GM18507 (cell line): ENCODE data around the gene DMD.
"Not testable (repeated sequence)": the region's sequence is repeated elsewhere in the genome, so short reads cannot be mapped to it uniquely, and the experiment has no call there.

Source experiments
- DNase-seq: peaks from one replicate; pipeline ENCODE4 v3.0.0; 2011; ENCODE audit warnings: low read depth; ENCODE audit not compliant: insufficient read length; ENCODE audit errors: extremely low spot score
- FAIRE-seq: peaks from 2 replicates; lab custom pipeline; 2011; peaks lifted over from hg19 to GRCh38; lab: Jason Lieb, UNC

Gene DMD

DNA sequence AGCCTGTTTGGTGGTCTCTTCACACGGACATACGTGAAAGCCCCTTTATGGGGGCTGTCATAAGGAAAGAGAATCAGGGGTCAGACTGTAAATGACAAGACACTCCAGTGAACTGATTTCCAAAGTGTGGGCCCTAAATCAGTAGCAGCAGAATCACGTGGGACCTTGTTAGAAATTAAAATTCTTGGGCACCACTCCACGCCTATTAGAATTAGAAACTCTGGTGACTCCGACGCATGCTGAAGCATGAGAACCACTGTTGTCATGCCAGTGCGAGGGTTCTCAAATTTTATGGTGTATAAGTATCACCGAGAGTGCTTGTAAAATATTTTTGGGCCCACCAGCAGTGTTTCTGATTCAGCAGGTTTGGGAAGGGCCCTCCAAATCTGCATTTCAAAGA is 672.8 kb downstream of the DMD start:
- FAIRE-seq: no peak
- no peak for DNase-seq

DNA sequence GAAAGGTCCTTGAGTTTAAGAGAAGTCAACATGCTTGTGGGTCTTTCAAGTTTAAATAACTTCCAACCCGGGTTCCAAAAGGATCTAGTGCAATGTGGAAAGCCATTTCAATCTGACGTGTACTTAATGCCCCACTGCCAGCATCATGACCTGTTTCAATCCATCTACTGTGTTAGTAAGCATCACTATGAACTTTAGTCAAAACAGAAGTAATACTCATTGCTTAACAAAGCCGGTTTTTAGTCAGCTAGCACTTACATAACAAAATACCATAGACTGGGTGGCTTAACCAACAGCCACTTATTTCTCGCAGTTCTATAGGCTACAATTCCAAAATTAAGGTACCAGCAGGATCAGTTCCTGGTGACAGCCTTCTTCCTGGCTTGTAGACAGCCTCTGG is 677.5 kb downstream of the DMD start:
- peak; percentile 26 for FAIRE-seq
- DNase-seq: no peak

DNA sequence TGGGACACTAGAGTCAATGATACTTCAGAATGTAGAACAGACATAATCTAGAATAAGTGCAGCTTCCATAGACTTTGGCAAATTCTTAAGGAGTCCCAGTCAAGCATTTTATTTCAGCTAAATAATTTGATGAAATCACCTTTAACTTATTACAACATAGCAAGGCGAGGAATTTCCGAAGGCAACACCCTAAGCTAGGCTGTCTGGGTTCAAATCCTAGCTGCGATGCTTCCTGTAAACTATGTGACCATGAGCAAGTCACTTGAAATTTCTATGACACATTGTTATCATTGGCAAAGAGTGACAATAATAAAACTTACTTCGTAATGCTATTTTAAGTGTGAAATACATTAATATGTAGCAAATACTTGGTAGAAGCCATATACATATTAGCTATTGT is 679.1 kb downstream of the DMD start:
- FAIRE-seq: no peak
- no peak for DNase-seq

DNA sequence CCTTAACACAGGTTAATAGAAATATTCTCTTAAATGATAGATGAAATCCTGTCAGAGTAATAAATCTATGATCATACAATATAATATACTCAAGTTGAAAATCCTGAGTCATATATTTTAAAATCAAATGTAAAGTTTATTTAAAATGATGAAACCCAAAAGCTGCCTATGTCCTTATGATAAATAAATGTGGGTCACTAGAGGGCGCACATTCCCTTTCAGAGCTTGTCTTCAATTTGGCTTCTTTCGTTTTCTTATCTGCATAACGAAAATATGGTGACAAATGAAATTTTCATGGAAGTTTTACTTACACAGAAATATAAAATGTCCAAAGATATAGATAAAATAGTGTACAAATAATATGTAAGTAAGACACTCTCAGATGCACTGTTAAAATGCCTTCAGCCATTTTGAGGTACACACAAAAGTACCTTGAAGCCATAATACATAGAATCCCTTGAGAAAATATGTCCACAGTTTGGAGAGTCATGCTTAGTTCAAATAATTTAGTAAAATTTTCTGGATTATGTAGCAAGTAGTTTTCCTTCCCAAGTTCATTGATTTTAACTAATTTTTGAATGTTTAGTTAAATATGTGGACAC is 680.4 kb downstream of the DMD start:
- no peak for DNase-seq
- peak; percentile 69 for FAIRE-seq

DNA sequence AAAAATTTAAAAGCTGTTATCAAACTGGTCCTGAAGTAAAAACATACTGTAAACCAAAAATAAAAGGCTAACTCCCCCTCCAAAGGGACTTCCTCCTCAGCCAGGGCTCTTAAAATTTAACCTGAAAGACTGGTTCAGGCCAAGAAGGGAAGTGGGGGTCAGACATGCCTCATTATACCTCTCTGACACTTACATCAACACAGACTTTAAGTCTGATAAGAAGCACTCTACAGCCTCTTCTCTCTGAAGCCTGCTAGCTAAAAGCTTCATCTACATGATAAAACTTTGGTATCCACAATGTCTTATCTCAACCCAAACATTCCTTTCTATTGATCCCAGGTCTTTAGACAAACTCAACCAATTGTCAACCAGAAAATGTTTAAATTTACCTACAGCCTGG is 682.9 kb downstream of the DMD start:
- FAIRE-seq, DNase-seq: not testable (repeated sequence)

DNA sequence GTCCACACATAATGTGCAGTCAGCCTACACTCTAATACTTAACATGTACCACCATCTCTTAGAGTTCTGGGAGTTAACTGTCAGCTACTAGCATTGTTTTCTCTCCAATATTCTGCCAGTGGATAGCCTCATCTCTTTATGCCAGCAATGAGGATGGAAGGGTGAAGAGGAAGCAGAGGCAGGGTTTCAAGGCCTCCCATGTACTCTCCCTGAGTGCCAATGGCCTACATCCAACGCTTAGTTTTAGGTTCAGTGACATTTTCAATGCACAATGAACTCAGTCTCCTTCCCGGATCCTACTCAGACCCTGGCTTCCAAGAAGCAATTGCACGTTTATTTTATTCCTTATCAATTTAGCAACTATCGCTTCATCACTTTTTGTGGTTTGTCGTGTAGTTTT is 686.1 kb downstream of the DMD start:
- FAIRE-seq (no peak), DNase-seq (no peak)

DNA sequence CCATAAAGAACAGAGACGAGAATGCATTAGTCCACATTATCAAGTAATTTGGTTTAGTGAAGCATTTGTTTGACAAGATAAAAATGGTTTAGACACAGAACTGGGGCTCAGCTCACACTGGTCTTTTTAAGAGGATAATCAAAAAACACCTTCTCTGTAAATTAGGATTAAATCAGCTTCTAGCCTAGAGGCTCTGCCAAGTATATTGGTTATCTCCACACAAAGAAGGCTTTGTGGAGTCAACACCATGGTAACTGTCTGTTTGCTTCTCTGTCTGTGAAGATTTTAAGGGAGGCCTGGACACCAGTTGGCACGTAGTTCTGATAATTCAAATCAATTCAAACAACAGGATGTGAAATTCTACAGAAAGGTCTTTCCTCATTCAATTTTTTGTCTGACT is 687.0 kb downstream of the DMD start:
- DNase-seq (no peak), FAIRE-seq (peak; percentile 36)

DNA sequence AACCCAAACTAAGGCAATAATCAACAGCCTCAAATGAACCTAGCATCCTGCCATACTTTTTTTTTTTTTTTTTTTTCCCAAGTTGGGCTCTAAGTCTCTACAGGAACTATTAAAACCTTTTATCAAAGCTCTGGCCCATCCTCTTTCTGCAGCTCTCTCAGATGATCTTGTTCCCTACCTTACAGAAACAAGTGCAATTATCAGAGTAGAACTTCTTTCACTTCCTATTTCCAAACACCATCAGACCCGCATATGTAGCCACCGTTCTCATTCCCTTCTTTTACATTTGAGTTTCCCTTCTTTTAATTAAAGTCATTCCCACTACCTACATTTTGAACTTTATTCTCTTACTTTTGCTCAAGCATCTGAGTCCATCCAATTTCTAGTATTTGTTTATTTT is 690.6 kb downstream of the DMD start:
- FAIRE-seq: no peak
- DNase-seq: no peak

DNA sequence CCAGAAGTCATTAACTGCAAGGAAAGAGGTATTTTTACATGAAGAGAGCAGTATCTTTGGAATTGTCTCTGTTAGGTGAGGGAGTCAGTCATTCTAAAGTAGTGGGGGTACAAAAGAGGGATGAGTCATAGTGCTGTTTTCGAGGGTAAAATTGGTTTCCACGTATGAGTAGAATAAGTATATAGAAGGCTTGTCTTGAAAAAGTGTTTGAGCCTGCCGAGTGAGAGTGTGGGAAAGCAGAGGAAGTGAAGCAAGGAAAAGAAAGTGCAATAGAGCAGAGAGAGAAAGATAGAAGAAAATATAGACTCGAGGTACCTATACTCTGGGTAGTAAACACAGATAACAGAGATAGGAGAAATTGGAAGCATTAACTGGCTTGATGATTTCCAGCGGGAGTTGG is 696.4 kb downstream of the DMD start:
- FAIRE-seq: no peak
- DNase-seq: no peak

DNA sequence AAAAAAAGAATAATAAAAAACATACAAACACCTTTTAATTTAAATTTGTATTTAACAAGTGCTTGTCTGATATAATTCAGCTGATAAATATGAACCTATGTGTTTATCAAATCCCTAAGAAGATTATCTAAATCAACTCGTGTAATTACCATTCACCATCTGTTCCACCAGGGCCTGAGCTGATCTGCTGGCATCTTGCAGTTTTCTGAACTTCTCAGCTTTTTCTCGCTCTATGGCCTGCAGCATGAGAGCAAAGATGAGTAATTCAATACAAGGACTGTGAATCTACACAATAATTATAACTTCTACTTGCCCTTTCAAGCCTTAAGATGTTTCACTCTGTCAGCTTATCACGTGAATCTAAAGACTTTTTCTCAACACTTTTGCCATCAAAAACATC is 709.7 kb downstream of the DMD start:
- FAIRE-seq (no peak), DNase-seq (no peak)

DNA sequence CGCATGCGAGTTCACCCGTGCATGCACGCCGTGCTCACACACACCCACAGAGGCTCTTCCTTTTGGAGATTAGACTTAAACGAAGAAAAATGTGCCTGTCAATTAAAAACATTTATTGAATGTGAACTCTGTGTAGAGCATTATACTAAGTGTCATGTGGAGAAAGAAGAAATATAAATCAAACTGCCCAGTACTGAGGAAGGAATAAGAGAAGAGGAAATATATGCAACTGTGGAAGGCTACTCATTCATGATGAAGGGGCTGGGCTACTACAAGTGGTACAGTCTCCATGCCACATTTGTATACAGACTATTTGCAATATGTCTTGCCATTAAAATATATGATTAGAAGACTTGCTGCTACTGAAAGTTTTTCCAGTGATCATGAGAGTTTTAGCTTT is 714.7 kb downstream of the DMD start:
- no peak for FAIRE-seq
- DNase-seq: no peak

DNA sequence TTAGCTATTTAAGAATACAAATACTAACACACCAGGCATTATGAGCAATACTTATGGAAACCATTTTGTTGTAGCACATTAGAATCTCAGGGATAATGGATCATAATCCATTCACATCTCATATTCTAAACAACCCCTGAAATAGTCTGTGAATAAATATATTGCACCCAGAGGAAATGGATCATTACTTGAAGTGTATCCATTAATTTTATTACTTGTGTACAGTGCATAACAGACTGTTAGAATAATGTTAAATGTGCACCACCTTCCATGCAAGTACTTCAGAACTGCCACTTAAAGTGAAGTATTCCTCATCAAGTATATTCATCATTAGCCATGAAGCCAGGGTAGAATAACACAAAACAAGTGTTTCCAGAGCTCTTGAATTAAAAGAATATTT is 715.5 kb downstream of the DMD start:
- DNase-seq: no peak
- no peak for FAIRE-seq

DNA sequence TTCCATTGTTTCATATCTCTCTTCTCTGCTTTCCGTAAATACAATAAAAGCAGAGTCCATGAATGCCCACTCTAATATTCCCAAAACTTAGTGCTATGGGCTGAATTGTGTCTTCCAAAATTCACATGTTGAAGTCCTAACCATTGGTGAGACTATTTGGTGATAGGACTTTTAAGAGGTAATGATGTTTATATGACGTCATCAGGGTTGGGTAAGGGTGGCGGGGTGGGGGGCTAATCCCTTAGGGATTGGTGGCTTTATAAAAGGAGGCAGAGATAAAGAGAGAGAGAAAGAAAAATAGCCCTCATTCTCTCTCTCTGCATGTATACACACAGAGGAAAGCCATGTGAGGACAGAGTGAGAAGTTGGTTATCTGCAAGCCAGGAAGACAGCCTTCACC is 722.2 kb downstream of the DMD start:
- DNase-seq (no peak), FAIRE-seq (no peak)

DNA sequence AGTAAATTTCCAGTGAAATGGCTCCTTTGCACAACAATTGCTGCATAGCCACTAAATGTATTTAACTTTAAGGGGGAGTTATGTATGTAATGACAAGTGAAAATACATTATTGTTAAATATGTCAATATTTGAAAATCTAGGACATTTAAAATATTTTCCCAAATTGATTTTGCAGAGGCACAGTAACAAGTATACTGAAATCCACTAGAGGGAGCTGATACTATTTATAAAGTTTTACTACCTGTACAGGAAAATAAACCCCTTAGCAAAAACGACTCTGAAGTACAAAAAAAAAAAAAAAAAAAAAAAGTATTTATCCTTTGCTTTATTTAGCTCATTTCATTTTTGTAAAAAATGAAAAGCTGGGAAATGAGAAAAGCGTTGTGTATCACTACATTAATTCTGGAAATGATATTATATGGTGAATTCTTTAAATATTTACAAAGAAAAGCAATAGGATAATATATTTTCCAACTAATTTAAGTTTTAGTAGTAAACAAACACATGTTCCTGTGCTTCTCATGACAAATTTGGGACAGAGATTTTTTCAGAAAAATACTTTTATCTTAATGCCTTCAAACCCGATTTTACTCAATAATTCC is 727.7 kb downstream of the DMD start:
- FAIRE-seq: no peak

DNA sequence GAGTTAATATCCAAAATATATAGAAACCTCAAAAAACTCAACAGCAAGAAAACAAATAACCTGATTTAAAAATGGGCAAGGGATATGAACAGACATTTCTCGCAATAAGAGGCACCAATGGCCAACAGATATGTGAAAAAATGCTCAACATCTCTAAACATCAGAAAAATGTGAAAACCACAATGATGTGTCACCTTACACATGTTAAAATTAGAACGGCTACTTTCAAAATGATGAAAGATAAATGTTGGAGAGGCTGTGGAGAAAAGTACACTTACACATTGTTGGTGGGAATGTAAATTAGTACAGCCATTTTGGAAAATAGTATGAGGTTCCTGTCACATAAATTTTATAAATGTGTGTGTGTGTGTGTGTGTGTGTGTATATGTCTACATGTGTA is 731.3 kb downstream of the DMD start:
- no peak for FAIRE-seq

More for the DNA sequence above, 727.7 kb downstream of the DMD start:
- DNase-seq: no peak

DNA sequence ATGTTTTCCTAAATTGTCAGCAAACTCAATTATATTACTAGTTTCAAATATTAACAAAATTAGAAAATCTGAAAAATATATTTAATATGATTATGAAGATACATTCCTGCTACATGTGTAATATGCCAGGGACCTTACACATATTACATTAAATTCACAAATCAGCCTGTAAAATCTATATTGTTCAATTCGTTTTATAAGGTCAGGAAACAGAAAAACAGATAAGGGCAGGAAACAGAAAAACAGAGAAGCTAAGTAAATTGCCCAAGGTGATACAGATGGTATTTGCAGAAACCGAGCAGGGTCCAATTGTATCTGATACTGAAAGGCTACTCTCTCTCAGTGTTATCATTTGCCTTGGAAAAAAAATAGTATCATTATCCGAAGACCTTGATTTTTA is 739.0 kb downstream of the DMD start:
- no peak for DNase-seq
- FAIRE-seq: no peak

More for the DNA sequence above, 731.3 kb downstream of the DMD start:
- no peak for DNase-seq

DNA sequence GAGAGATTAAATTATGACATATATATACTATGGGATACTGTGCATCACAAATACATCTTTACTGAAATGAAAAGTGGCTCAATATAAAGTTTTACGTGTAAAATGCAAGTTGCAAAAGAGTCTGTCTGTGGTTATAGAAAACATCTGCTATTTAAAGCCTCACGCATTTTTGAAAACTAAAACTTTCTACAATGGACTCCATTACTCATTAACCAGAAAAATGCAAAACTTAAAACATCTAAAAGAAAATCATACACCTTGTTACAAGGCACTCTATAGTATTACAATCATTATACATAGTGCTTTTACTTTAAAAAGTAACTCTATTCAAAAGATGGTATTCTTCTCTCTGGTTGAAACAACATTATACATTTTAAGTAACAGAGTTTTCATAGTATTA is 755.6 kb downstream of the DMD start:
- no peak for DNase-seq
- no peak for FAIRE-seq

DNA sequence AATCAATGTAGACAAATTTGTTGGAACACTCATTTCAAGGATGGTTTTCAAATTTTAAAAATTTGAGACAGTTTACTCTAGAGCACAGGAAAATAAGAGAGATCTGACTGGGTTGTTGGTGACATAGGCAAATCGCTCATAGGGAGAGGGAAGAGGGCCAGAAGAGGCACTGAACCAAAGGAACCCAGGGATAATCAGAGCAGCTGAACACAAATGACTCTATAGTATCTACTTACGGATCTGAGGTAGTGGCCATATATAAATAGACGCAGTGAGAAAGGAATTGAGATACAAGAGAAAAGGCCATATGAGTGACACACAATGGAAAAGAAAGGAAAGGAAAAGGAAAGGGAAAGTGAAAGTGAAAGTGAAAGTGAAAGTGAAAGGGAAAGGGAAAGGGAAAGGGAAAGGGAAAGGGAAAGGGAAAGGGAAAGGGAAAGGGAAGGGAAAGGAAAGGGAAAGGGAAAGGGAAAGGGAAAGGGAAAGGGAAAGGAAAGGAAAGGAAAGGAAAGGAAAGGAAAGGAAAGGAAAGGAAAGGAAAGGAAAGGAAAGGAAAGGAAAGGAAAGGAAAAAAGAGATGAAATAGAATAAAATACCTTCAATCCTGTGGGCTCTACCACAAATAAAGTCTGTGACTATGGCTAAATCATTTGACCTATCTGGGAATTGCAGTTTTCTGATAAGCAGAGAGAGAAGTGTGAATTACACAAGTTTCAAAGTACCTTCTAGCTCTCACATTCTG is 759.2 kb downstream of the DMD start:
- DNase-seq (no peak), FAIRE-seq (no peak)

DNA sequence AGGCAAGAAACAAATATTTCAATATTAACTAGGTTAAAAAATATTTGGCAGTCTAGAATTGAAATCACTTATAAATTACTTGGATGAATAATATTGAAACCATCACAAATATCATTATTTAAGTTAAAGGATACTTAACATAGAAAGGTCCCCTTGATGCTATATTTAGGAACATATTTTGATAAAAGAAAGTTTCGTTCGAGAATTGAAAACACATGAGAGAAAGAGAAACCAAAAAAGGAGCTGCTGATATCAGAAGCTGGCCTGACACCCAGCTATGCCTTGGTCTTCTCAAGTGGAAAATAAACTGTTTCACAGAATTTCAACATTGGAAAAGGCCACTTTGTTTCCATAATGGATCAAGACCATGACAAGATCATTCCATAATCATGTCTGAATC is 762.4 kb downstream of the DMD start:
- DNase-seq (no peak), FAIRE-seq (peak; percentile 63)

DNA sequence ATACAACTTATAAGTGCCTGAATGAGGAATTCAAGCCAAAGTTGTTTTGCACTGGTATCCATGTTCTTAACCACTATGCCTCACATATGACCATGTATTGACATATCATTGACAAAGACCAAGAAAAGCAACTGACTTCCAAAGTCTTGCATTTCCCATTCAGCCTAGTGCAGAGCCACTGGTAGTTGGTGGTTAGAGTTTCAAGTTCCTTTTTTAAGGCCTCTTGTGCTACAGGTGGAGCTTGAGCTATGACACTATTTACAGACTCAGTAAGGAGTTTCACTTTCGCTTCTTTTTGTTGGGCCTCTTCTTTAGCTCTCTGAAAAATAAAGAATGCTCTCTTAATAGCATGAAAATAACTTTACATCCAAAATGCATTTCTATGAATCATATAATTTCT is 763.0 kb downstream of the DMD start:
- DNase-seq: no peak
- peak; percentile 93 for FAIRE-seq

DNA sequence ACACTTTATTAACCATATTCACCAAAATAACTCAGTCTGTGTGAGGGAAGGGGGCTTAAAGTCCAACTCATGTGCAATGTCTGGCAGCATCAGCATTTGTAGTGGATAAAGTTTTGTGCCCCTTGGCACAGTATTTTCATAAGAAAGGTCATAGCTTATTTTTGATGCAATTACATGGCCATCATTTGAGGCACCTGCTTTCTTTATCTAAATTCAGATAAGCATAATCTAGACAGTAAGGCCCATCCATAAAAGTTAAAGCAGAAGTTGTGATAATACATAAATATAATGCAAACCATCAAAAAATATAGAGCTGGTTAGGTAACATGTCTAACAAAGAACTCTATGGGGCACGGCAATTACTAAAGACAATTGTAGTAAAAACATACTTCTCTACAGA is 763.7 kb downstream of the DMD start:
- FAIRE-seq (no peak), DNase-seq (no peak)
